Activated CD8-positive, alpha-beta T cell treated with anti-CD3 and anti-CD28 coated beads, Interleukin-2, amount 10 ng/mL, durations not matched to agents 7 days and 5 days (primary cell): ENCODE data around the gene MRPL28. TPM values are rescaled to one million over a fixed set of nuclear protein-coding genes. Genes with fewer than 3 reads are reported as not detected.
"Not testable (repeated sequence)": the region's sequence is repeated elsewhere in the genome, so short reads cannot be mapped to it uniquely, and the experiment has no call there.

Source experiments
- ATAC-seq: fragments of 150-1000 bp; cut with Tn5 transposase; one replicate; pipeline ENCODE4 v1.10.0; 2021; ENCODE audit warnings: moderate library complexity
- CTCF ChIA-PET: fragments of 350-600 bp; sonication (Branson Sonifier 250); formaldehyde crosslinking; loops from one replicate; lab custom pipeline; 2021; ENCODE audit warnings: antibody characterized with exemption; lab: Charles Lee
- POLR2A ChIA-PET: fragments of 350-600 bp; sonication (Branson Sonifier 250); formaldehyde crosslinking; loops from one replicate; lab custom pipeline; 2021; ENCODE audit warnings: antibody characterized with exemption; lab: Charles Lee
- DNase-seq: peaks from one replicate; pipeline ENCODE4 v3.0.0-alpha.2; 2020
- H3K27ac Mint-ChIP-seq: one replicate; pipeline ENCODE4 v1.8.0; 2021; ENCODE audit warnings: mild to moderate bottlenecking, mixed read lengths
- H3K27me3 Mint-ChIP-seq: one replicate; pipeline ENCODE4 v1.8.0; 2021; ENCODE audit warnings: low read depth, mixed read lengths
- H3K36me3 Mint-ChIP-seq: one replicate; pipeline ENCODE4 v1.8.0; 2021; ENCODE audit warnings: low read depth, mixed read lengths
- H3K4me1 Mint-ChIP-seq: one replicate; pipeline ENCODE4 v1.8.0; 2021; ENCODE audit warnings: low read depth, mixed read lengths
- H3K4me3 Mint-ChIP-seq: one replicate; pipeline ENCODE4 v1.8.0; 2021; ENCODE audit warnings: mild to moderate bottlenecking, mixed read lengths
- H3K9me3 Mint-ChIP-seq: one replicate; pipeline ENCODE4 v1.8.0; 2022; ENCODE audit warnings: mixed read lengths; ENCODE audit not compliant: insufficient read depth
- total RNA-seq, 2 experiments: library from RNA; stranded (reverse); gene quantifications; one replicate each; pipeline ENCODE4 v1.2.3, GENCODE V29; 2021

The MRPL28 gene
- total RNA-seq, 2 experiments from 2014 or later: 95.3 to 95.8 TPM

DNA sequence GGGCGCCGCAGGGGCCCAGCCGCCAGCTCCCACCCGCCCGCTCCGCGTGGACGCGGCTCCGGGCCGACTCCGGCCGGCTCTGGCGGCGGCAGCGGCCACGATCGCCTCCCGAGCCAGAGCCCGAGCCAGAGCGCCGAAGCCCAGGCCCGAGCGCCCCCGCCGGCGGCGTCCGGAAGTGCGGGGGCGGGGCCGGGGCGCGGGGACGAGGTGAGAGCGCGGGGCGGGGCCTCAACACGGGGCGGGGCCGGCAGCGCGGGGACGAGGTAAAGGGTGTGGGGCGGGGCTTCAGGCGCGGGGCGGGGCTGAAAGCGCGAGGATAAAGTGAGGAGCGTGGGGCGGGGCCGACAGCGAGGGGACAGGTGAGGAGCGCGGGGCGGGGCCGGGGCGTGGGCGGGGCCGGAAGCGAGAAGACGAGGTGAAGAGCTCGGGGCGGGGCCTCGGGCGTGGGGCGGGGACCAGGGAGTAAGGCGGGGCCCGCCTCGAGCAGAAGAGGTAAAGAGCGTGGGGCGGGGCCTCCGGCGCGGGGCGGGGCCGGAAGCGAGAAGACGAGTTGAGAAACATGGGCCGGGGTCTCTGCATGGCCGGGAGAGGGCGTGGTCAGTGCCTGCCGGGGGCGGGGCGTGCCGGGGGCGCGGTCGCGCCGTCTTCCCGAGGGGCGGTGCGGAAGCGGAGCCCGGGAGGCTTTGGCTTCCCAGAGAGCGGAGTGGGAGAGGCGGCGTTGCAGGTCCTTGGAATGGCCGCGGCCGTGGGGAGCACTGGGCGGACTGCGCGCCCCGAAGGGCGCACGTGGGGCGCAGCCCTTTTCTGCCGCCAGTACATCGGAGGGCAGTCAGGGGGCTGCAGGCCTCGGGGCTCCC, 17.6 kb downstream of the MRPL28 start, which contains the start of gene AXIN1:
TSS of gene AXIN1 (minus strand) at position 177 of the 857 bp plus-strand sequence. CDS start 5,698 bp downstream, outside the sequence.
- DNase-seq: peak; percentile 100
- H3K4me3 Mint-ChIP-seq: peak within 1 kb of the TSS; percentile 86
- ChIA-PET POLR2A (interaction anchor here (1.2 to 1.6 kb wide), 2 partner anchors 28 to 125 kb away, joined by 4 read pairs; no protein-coding TSS in a partner anchor), CTCF (interaction anchor here (0.6 to 1.5 kb wide), 3 partner anchors 9 to 125 kb away, joined by 3 to 5 read pairs (median 3); no protein-coding TSS in a partner anchor)
- H3K27ac Mint-ChIP-seq: peak within 1 kb of the TSS; percentile 83
- peaks cover 12% of the 10 kb centered on the region for H3K36me3 Mint-ChIP-seq
- H3K9me3 Mint-ChIP-seq: no peaks in the 10 kb centered on the region
- H3K27me3 Mint-ChIP-seq: no peaks in the 10 kb centered on the region
- H3K4me1 Mint-ChIP-seq: peaks cover 49% of the 10 kb centered on the region
- ATAC-seq: peak; percentile 82

DNA sequence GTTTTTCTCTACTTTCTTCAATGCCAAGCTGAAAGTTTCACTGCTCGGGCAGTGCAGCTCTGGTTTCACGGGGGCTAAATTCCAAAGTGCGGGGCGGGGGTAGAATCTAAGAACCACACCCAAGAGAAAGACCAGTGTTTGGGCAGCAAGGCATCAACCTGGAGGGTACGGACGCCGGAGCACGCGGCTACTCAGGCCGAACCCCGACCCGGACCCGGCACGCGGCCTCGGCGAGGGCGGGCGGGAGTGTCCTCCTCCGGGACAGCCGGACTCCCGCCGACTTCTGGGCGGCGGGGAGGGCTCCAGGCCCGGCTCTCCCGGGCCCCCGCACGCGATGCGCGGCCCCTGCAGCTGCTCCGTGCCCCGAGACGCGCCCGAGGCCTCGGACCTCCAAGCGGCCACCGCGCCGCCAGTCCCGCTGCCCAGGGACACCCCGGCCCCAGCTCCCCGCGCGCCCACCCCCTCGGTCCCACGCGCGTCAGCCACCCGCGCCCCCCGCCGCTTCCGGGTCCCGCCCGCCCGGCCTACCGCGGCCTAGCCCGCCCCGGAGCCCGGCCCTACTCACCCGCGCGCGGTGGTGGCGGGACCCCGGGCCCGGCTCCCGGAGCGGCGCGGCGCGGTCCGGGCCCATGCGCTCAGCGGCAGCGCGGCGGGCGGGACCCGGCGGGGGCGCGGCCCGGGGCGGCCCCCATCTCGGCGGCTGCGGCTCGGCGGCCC, 18.4 kb downstream of the MRPL28 start:
- H3K36me3 Mint-ChIP-seq: peaks cover 18% of the 10 kb centered on the region
- POLR2A ChIA-PET: interaction anchor here (1.2 to 1.6 kb wide), 2 partner anchors 27 to 124 kb away, joined by 4 read pairs; no protein-coding TSS in a partner anchor
- CTCF ChIA-PET: interaction anchor here (0.9 to 1.9 kb wide), 3 partner anchors 9 to 245 kb away, joined by 3 to 4 read pairs (median 3); no protein-coding TSS in a partner anchor
- ATAC-seq (peak; percentile 50), DNase-seq (peak; percentile 34)
- H3K27ac Mint-ChIP-seq: peak overlapping the region; percentile 83
- no peaks in the 10 kb centered on the region for H3K9me3 Mint-ChIP-seq
- no peaks in the 10 kb centered on the region for H3K27me3 Mint-ChIP-seq
- peak overlapping the region; percentile 86 for H3K4me3 Mint-ChIP-seq
- H3K4me1 Mint-ChIP-seq: peaks cover 54% of the 10 kb centered on the region

DNA sequence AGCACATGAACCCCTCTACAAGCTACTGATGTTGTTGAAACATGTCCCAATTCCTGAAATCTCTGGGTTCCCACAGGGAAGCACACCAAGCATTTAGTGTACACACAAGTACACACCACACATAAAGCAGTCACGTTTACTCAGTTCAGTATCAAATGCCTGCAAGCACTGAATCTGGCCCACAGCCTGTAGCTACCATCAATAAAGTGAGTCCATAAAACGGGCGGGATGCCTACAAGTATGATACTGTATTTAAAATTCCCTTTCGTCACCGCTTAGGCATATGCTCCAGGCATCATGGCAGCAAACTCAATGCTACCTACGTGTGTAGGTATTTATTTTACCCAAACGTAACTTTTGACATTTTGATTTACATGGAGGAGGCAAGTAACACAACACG, 20.1 kb downstream of the MRPL28 start:
- Mint-ChIP-seq H3K4me1 (peaks cover 56% of the 10 kb centered on the region), H3K9me3 (no peaks in the 10 kb centered on the region), H3K27me3 (no peaks in the 10 kb centered on the region), H3K27ac (no peak overlapping the region), H3K4me3 (peak overlapping the region; percentile 44), H3K36me3 (peaks cover 34% of the 10 kb centered on the region)
- ChIA-PET POLR2A (no interaction called here), CTCF (interaction anchor here (0.5 to 2.5 kb wide), 9 partner anchors 8 to 313 kb away, joined by 3 to 10 read pairs (median 3); partner anchors contain the start of gene FAM234A)
- no peak for ATAC-seq
- DNase-seq: no peak

DNA sequence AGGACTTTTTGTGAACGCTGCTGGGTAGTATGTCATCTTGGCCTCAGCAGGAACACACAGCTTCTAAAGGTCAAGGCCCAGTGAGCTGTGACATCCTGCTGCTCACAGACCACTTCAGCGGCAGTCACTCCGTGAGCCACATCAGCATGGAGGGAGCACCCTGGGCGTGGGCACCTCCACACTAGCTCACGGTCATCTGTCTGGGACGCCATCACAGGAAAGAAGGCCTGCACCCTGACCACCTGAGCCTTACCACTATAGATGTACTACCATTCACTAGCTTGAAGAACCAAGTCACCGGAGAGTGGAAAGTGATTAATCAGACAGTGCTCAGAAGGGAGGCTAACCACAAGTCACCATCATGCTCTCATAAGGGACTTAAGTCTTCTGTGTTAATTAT, 21.1 kb downstream of the MRPL28 start:
- no peak for ATAC-seq
- POLR2A ChIA-PET: interaction anchor here (0.6 to 1.0 kb wide), 2 partner anchors 9 to 21 kb away, joined by 3 read pairs; partner anchors contain the start of gene MRPL28
- H3K4me3 Mint-ChIP-seq: no peak overlapping the region

DNA sequence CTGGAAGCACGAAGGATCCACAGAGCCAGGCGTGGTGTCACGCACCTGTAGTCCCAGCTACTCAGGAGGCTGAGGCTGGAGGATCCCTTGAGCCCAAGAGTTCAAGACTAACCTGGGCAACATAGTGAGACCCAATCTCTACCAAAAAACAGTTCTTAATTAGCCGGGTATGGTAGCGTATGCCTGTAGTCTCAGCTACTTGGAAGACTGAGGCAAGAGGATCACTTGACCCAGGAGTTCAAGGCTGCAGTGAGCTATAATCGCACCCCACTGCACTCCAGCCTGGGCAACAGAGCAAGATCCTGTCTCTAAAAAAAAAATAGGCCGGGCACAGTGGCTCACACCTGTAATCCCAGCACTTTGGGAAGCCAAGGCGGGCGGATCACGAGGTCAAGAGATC, 21.8 kb downstream of the MRPL28 start:
- Mint-ChIP-seq H3K4me1 (peaks cover 50% of the 10 kb centered on the region), H3K36me3 (peaks cover 47% of the 10 kb centered on the region)
- H3K27me3 Mint-ChIP-seq, ATAC-seq, H3K27ac Mint-ChIP-seq, H3K9me3 Mint-ChIP-seq, H3K4me3 Mint-ChIP-seq, DNase-seq: not testable (repeated sequence)
- ChIA-PET POLR2A (interaction anchor here (0.6 kb wide), 1 partner anchor 8 kb away, joined by 3 read pairs; no protein-coding TSS in a partner anchor), CTCF (interaction anchor here (0.7 to 2.5 kb wide), 3 partner anchors 14 to 241 kb away, joined by 3 to 8 read pairs (median 4); no protein-coding TSS in a partner anchor)

More for the DNA sequence above, 21.1 kb downstream of the MRPL28 start:
- CTCF ChIA-PET: interaction anchor here (0.7 to 2.5 kb wide), 4 partner anchors 13 to 242 kb away, joined by 3 to 10 read pairs (median 6); partner anchors contain the start of gene FAM234A
- H3K4me1 Mint-ChIP-seq: peaks cover 50% of the 10 kb centered on the region
- H3K36me3 Mint-ChIP-seq: peaks cover 42% of the 10 kb centered on the region
- H3K27ac Mint-ChIP-seq: no peak overlapping the region
- DNase-seq: no peak
- no peaks in the 10 kb centered on the region for H3K9me3 Mint-ChIP-seq
- no peaks in the 10 kb centered on the region for H3K27me3 Mint-ChIP-seq

DNA sequence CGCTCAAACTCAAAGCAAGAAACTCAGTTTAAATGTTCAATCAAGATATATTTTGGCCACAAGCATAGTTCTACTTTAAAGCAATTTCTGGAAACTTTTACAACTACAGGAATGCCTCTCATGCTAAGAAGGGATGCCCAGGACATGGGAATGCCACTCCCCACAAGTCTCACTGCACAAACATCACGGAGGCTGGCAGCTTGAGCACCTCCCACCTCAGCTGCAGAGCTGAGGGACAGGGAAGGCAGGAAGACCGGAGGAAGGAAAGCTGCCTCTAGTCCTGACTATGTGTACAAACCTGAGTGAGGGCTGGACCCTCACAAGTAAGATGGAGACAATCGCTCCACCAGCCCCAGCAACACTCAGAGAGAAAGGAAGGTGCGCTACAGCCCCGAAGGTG, 23.1 kb downstream of the MRPL28 start:
- ChIA-PET POLR2A (no interaction called here), CTCF (no interaction called here)
- Mint-ChIP-seq H3K4me3 (no peak overlapping the region), H3K9me3 (no peaks in the 10 kb centered on the region), H3K4me1 (peaks cover 62% of the 10 kb centered on the region), H3K27ac (no peak overlapping the region), H3K27me3 (no peaks in the 10 kb centered on the region), H3K36me3 (peaks cover 56% of the 10 kb centered on the region)
- no peak for DNase-seq
- no peak for ATAC-seq

DNA sequence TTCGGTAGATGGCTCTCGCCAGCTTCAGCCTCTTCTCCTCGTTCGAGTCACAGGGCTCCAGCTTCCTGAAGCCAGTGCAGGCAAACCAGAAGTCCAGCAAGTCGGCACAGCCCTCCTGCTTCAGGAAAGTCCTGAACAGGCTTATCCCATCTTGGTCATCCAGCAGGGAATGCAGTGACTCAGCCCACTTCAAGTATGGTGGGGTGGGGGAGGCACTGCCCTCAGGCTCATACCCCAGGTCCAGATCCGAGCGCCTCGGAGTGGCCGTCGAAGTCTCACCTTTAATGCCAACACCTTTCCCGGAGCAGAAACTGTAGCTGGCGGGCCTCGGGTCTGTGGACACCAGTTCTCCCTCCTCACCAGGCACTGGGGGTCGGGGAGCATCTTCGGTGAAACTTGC, 23.8 kb downstream of the MRPL28 start:
- ChIA-PET CTCF (no interaction called here), POLR2A (no interaction called here)

DNA sequence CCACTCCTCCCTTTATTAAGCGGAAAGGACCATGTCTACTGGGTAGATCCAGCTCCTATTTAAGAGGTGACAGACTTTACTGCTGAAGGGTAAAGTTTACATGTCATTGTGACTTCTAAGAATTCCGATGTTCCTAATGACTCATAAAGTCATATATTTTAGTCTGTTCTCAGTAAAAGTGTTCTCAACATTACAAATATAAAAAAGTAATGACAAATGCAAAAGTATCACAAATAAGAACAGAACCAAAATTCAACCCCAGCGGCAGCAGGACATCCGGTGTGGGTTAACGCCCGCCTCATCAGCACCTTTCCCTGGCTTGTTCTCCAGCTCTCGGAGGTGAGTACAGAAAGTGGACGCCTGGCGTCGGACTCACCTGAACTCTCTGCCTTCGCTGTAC, 24.6 kb downstream of the MRPL28 start:
- POLR2A ChIA-PET: no interaction called here
- ATAC-seq (no peak), DNase-seq (no peak)
- H3K4me1 Mint-ChIP-seq: peaks cover 64% of the 10 kb centered on the region
- no peak overlapping the region for H3K27ac Mint-ChIP-seq
- CTCF ChIA-PET: no interaction called here
- peaks cover 64% of the 10 kb centered on the region for H3K36me3 Mint-ChIP-seq
- H3K27me3 Mint-ChIP-seq: no peaks in the 10 kb centered on the region
- H3K4me3 Mint-ChIP-seq: no peak overlapping the region
- H3K9me3 Mint-ChIP-seq: no peaks in the 10 kb centered on the region

More for the DNA sequence above, 23.8 kb downstream of the MRPL28 start:
- Mint-ChIP-seq H3K4me3 (no peak overlapping the region), H3K4me1 (peaks cover 68% of the 10 kb centered on the region), H3K27me3 (no peaks in the 10 kb centered on the region), H3K9me3 (no peaks in the 10 kb centered on the region), H3K36me3 (peaks cover 62% of the 10 kb centered on the region), H3K27ac (no peak overlapping the region)
- no peak for ATAC-seq
- DNase-seq: no peak

DNA sequence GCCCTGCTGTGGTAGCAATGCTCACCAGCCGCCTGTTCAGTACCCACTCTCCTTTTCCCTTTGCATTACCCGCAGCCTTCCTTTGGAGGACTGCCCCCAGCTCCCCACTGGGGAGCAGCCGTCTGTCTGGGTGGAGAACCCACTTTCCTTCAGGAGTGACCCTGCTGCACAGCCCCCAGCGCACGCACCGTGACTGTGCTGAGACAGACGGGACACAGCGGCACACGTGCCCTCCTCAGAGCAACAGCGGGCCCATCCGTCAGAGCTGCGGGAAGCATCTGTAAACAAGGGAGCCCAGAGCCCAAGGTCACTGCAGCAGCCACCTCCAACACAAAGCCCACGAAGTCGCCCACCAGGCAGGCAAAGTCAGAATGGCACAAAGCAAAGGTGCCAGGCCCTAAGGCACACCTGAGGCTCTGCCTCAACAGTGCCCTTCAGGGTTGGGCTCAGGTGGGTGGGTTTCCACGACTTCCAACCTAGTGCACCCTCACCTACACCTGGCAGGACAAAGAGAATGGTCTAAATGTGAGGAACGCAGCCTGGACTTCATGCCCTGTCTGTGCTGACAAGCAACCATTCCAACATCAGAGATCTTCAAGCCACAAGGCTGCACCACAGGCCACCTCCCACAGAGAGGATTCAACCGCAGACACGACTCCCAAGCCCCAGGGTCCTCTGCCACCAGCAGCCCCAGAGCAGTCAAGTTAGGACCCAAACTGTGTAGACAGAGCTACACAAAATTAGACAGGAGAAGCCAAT, 27.7 kb downstream of the MRPL28 start:
- Mint-ChIP-seq H3K27me3 (no peaks in the 10 kb centered on the region), H3K4me1 (peaks cover 54% of the 10 kb centered on the region), H3K36me3 (peaks cover 60% of the 10 kb centered on the region), H3K9me3 (no peaks in the 10 kb centered on the region), H3K27ac (peak overlapping the region; percentile 62), H3K4me3 (no peak overlapping the region)
- CTCF ChIA-PET: interaction anchor here (1.0 to 1.5 kb wide), 2 partner anchors 9 to 236 kb away, joined by 3 read pairs; no protein-coding TSS in a partner anchor
- DNase-seq (no peak), ATAC-seq (peak; percentile 55)
- POLR2A ChIA-PET: interaction anchor here (0.9 kb wide), 1 partner anchor 289 kb away, joined by 4 read pairs; the partner anchor contains the start of genes POLR3K and SNRNP25

DNA sequence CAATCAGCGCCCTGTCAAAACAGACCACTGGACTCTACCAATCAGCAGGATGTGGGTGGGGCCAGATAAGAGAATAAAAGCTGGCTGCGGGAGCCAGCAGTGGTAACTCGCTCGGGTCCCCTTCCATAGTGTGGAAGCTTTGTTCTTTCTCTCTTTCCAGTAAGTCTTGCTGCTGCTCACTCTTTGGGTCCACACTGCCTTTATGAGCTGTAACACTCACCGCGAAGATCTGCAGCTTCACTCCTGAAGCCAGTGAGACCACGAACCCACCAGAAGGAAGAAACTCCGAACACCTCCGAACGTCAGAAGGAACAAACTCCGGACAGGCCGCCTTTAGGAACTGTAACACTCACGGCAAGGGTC, 28.4 kb downstream of the MRPL28 start:
- H3K4me3 Mint-ChIP-seq, H3K27ac Mint-ChIP-seq, POLR2A ChIA-PET, H3K9me3 Mint-ChIP-seq, DNase-seq, H3K27me3 Mint-ChIP-seq, ATAC-seq: not testable (repeated sequence)
- H3K36me3 Mint-ChIP-seq: peaks cover 55% of the 10 kb centered on the region
- CTCF ChIA-PET: interaction anchor here (0.8 kb wide), 1 partner anchor 9 kb away, joined by 3 read pairs; no protein-coding TSS in a partner anchor
- peaks cover 51% of the 10 kb centered on the region for H3K4me1 Mint-ChIP-seq
